ENCODE data around the gene ST7. TPM values are rescaled to one million over a fixed set of nuclear protein-coding genes. Genes with fewer than 3 reads are reported as not detected.

The ST7 gene
- total and polyA plus RNA-seq, 2 of the 8 experiments (the other 6 are each of a cell fraction or from before 2014, with no cell fraction given), result 16.3 to 18.0 TPM

- Histone ChIP-seq H2BK120ac (replicated peaks; ENCODE audit: low read depth, low read length) (no peak overlapping the region), H3K18ac (ENCODE audit: extremely low read depth, low read length) (no peak overlapping the region), H3K14ac (ENCODE audit: insufficient read length) (no peak overlapping the region), H3K4me2 (ENCODE audit: insufficient read depth in 1 of 2, low read depth in 2 of 2, low read length in 2 of 2) (no peak overlapping the region), H3K56ac (replicated peaks; ENCODE audit: insufficient read length, low read depth, low read length) (no peak overlapping the region), H3K79me1 (ENCODE audit: low read depth, low read length) (no peaks in the 10 kb centered on the region), H3K79me2 (ENCODE audit: control insufficient read depth in 1 of 2, insufficient read depth in 2 of 2, low read length in 2 of 2) (no peaks in the 10 kb centered on the region), H3K27me3 (replicated peaks in 1 of 4; ENCODE audit: control insufficient read depth in 3 of 4, extremely low read depth in 1 of 4, insufficient read depth in 3 of 4, low read length in 3 of 4) (no peaks in the 10 kb centered on the region), H3K4me3 (ENCODE audit: extremely low read depth in 1 of 4, insufficient read depth in 2 of 4, low read depth in 3 of 4, low read length in 4 of 4) (no peak overlapping the region), H2AK5ac (ENCODE audit: low read depth, low read length) (no peak overlapping the region), H3K36me3 (ENCODE audit: control insufficient read depth in 2 of 4, insufficient read depth in 4 of 4, low read length in 3 of 4) (no peaks in the 10 kb centered on the region), H3K9me3 (ENCODE audit: insufficient read depth in 2 of 2, low read depth in 1 of 2, low read length in 1 of 2) (no peaks in the 10 kb centered on the region), H2BK12ac (ENCODE audit: low read depth, low read length) (no peak overlapping the region), H3K9ac (replicated peaks in 1 of 4; ENCODE audit: extremely low read depth in 1 of 4, low read depth in 3 of 4, low read length in 3 of 4) (no peak overlapping the region), H2BK15ac (ENCODE audit: low read length) (no peak overlapping the region), H4K20me1 (replicated peaks in 1 of 2; ENCODE audit: control insufficient read depth in 1 of 2, insufficient read depth in 2 of 2, low read length in 2 of 2) (no peaks in the 10 kb centered on the region), H3K27ac (ENCODE audit: low read depth, low read length) (no peak overlapping the region), H3K23ac (ENCODE audit: insufficient read length) (no peak overlapping the region), H3K4ac (replicated peaks; ENCODE audit: insufficient read length, low read depth, low read length) (no peak overlapping the region), H3K4me1 (replicated peaks in 1 of 4; ENCODE audit: control insufficient read depth in 3 of 4, insufficient read depth in 4 of 4, low read length in 3 of 4) (peaks cover 0 to 3% (median 0%) of the 10 kb centered on the region in 4 experiments; a peak in 1 of 7 replicates), H4K8ac (ENCODE audit: extremely low read depth, insufficient read depth, low read length) (no peak overlapping the region), H4K5ac (ENCODE audit: insufficient read length, low read depth, low read length) (no peak overlapping the region), H2BK20ac (ENCODE audit: low read length) (no peak overlapping the region), H4K91ac (replicated peaks; ENCODE audit: insufficient read length, low read length) (no peak overlapping the region), H3K23me2 (ENCODE audit: low read depth, low read length) (no peaks in the 10 kb centered on the region), H2AFZ (ENCODE audit: low read length) (no peak overlapping the region), H2BK5ac (ENCODE audit: low read depth, low read length) (no peak overlapping the region)
- ChIA-PET CTCF (ENCODE audit: partially characterized antibody) (no interaction called here), POLR2A (ENCODE audit: partially characterized antibody) (no interaction called here)
- TF ChIP-seq, protein P1, sequence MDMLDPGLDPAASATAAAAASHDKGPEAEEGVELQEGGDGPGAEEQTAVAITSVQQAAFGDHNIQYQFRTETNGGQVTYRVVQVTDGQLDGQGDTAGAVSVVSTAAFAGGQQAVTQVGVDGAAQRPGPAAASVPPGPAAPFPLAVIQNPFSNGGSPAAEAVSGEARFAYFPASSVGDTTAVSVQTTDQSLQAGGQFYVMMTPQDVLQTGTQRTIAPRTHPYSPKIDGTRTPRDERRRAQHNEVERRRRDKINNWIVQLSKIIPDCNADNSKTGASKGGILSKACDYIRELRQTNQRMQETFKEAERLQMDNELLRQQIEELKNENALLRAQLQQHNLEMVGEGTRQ (IDR thresholded peaks at IDR 0.05; ENCODE audit: low read length), result no peak
- TF ChIP-seq SRF (IDR thresholded peaks at IDR 0.05; ENCODE audit: low read depth, low read length) (no peak), BACH1 (IDR thresholded peaks at IDR 0.05; ENCODE audit: low read length) (no peak), NRF1 (IDR thresholded peaks at IDR 0.05; ENCODE audit: low read depth, low read length) (no peak), SAP30 (IDR thresholded peaks at IDR 0.05; ENCODE audit: insufficient read depth, insufficient replicate concordance, low read length) (no peak), CREB1 (IDR thresholded peaks at IDR 0.05) (no peak), SP4 (IDR thresholded peaks at IDR 0.05; ENCODE audit: low read length) (no peak), CTCF (IDR thresholded peaks at IDR 0.05; ENCODE audit: control extremely low read depth in 1 of 3, insufficient read depth in 1 of 3, low read depth in 1 of 3, low read length in 3 of 3) (no peak)
- FAIRE-seq (no peak), DNase-seq (ENCODE audit: low read depth in 1 of 2, low spot score in 2 of 2) (no peak)
- WGBS, 2 experiments (ENCODE audit: extremely low coverage in 1 of 2, insufficient coverage in 1 of 2, insufficient read length in 1 of 2, insufficient replicate concordance in 2 of 2, low coverage in 1 of 2, low lambda C conversion rate in 2 of 2, missing lambda C conversion rate in 1 of 2), result 88% methylated on average over 5 of the region's 5 CpGs; no CpG with 5 or more reads in 1 of the 2 experiments
These were observed 263.3 kb downstream of the ST7 start for GRCh38 chr7:117216436-117217069.

Data from H1 (cell line).